H1 (cell line): Measurements from ENCODE around the gene ATF7IP. TPM values are rescaled to one million over a fixed set of nuclear protein-coding genes. Genes with fewer than 3 reads are reported as not detected.

ENCODE experiments used
- CHD1 ChIP-seq: IDR thresholded peaks from 2 replicates; pipeline ENCODE4 v1.6.1; 2012; ENCODE audit warnings: low read depth, low read length, improper control_type of control experiment
- CREB1 ChIP-seq: IDR thresholded peaks from 2 replicates; pipeline ENCODE4 v1.6.1; 2012; ENCODE audit warnings: inconsistent platforms
- EZH2 ChIP-seq: fragments of 200-600 bp; sonication (generic); IDR thresholded peaks from 2 replicates; pipeline ENCODE4 v1.7.1; 2012; ENCODE audit warnings: low read depth, mild to moderate bottlenecking, moderate library complexity, low read length, inconsistent platforms; ENCODE audit not compliant: severe bottlenecking
- HDAC2 ChIP-seq, 2 experiments: fragments of 300-600 bp in 1 of 2; sonication (generic) in 1 of 2; IDR thresholded peaks; 2 replicates each; pipeline ENCODE4 v1.6.1; 2011 to 2012; ENCODE audit warnings: low read depth in 2 of 2, low read length in 2 of 2, mild to moderate bottlenecking in 2 of 2, moderate library complexity in 2 of 2, borderline replicate concordance in 1 of 2, inconsistent platforms in 1 of 2
- HDAC6 ChIP-seq: IDR thresholded peaks from one replicate; pipeline ENCODE4 v1.7.1; 2012; ENCODE audit warnings: low read depth, mild to moderate bottlenecking, inconsistent platforms, low read length, moderate library complexity
- JUN ChIP-seq: IDR thresholded peaks from 2 replicates; pipeline ENCODE4 v1.6.1; 2011; ENCODE audit warnings: low read depth, mild to moderate bottlenecking, improper control_type of control experiment, low read length
- KDM5A ChIP-seq: fragments of 200-600 bp; IDR thresholded peaks from 2 replicates; pipeline ENCODE4 v1.7.1; 2012; ENCODE audit warnings: mild to moderate bottlenecking, low read length, inconsistent platforms, mixed read lengths
- SP4 ChIP-seq: IDR thresholded peaks from 2 replicates; pipeline ENCODE4 v1.6.1; 2012; ENCODE audit warnings: low read length, inconsistent platforms
- TCF12 ChIP-seq: IDR thresholded peaks from 2 replicates; pipeline ENCODE4 v1.6.1; 2011; ENCODE audit warnings: low read depth, mild to moderate bottlenecking, low read length
- YY1 ChIP-seq: IDR thresholded peaks from 2 replicates; pipeline ENCODE4 v1.6.1; 2011; ENCODE audit warnings: low read depth, mild to moderate bottlenecking, low read length
- polyA plus RNA-seq, 7 experiments: library from polyadenylated mRNA; depleted of rRNA in 3 of 7; stranded (reverse) in 5 of 7; unstranded in 2 of 7; fragments of >200 nt in 5 of 7; fragments of 200-250 nt in 2 of 7; gene quantifications; 1 replicate in 5 of 7; 2 replicates in 1 of 7; 4 replicates in 1 of 7; pipeline versions ENCODE4 v1.2.1 to v1.2.3, GENCODE V29; 2011 to 2013; ENCODE audit warnings: missing spikeins in 2 of 7, mixed read lengths in 2 of 7
- total RNA-seq: library from RNA; stranded (reverse); fragmentation: NEBNext Ultra II Directional; extraction: Animal tissue kit (Norgen Biotek cat#: 25700); gene quantifications from 2 replicates; pipeline ENCODE4 v1.2.1, GENCODE V29; 2021
- TF ChIP-seq, protein P1 (sequence below): fragments of 300-600 bp; sonication (generic); IDR thresholded peaks from 2 replicates; pipeline ENCODE4 v1.7.1; 2012; ENCODE audit warnings: low read length, moderate library complexity, mild to moderate bottlenecking, inconsistent platforms; ENCODE audit not compliant: insufficient replicate concordance

The ATF7IP gene
- total and polyA plus RNA-seq, 2 of the 8 experiments (the other 6 are each of a cell fraction or from before 2014, with no cell fraction given) = 34.2 to 148 TPM

DNA sequence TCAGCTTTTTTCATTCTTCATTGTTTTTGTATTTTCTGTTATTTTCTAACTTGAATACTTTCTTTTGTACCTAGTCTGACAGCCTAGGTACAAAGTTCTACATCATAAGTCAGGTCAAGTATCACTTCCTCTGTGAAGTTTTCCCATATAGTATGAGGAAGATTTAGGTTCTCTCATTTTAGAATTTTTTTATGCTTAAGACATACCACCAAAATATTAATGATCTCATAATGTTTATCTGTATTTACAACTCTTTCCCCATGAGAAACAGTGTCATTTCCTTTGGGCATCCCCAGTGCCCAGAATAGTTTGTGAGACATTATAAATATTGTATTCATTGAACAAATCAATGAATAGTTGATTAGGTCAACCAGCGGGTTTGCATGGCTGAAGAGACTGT is 3.1 kb upstream of the ATF7IP start (continued):
- TF ChIP-seq, protein P1, sequence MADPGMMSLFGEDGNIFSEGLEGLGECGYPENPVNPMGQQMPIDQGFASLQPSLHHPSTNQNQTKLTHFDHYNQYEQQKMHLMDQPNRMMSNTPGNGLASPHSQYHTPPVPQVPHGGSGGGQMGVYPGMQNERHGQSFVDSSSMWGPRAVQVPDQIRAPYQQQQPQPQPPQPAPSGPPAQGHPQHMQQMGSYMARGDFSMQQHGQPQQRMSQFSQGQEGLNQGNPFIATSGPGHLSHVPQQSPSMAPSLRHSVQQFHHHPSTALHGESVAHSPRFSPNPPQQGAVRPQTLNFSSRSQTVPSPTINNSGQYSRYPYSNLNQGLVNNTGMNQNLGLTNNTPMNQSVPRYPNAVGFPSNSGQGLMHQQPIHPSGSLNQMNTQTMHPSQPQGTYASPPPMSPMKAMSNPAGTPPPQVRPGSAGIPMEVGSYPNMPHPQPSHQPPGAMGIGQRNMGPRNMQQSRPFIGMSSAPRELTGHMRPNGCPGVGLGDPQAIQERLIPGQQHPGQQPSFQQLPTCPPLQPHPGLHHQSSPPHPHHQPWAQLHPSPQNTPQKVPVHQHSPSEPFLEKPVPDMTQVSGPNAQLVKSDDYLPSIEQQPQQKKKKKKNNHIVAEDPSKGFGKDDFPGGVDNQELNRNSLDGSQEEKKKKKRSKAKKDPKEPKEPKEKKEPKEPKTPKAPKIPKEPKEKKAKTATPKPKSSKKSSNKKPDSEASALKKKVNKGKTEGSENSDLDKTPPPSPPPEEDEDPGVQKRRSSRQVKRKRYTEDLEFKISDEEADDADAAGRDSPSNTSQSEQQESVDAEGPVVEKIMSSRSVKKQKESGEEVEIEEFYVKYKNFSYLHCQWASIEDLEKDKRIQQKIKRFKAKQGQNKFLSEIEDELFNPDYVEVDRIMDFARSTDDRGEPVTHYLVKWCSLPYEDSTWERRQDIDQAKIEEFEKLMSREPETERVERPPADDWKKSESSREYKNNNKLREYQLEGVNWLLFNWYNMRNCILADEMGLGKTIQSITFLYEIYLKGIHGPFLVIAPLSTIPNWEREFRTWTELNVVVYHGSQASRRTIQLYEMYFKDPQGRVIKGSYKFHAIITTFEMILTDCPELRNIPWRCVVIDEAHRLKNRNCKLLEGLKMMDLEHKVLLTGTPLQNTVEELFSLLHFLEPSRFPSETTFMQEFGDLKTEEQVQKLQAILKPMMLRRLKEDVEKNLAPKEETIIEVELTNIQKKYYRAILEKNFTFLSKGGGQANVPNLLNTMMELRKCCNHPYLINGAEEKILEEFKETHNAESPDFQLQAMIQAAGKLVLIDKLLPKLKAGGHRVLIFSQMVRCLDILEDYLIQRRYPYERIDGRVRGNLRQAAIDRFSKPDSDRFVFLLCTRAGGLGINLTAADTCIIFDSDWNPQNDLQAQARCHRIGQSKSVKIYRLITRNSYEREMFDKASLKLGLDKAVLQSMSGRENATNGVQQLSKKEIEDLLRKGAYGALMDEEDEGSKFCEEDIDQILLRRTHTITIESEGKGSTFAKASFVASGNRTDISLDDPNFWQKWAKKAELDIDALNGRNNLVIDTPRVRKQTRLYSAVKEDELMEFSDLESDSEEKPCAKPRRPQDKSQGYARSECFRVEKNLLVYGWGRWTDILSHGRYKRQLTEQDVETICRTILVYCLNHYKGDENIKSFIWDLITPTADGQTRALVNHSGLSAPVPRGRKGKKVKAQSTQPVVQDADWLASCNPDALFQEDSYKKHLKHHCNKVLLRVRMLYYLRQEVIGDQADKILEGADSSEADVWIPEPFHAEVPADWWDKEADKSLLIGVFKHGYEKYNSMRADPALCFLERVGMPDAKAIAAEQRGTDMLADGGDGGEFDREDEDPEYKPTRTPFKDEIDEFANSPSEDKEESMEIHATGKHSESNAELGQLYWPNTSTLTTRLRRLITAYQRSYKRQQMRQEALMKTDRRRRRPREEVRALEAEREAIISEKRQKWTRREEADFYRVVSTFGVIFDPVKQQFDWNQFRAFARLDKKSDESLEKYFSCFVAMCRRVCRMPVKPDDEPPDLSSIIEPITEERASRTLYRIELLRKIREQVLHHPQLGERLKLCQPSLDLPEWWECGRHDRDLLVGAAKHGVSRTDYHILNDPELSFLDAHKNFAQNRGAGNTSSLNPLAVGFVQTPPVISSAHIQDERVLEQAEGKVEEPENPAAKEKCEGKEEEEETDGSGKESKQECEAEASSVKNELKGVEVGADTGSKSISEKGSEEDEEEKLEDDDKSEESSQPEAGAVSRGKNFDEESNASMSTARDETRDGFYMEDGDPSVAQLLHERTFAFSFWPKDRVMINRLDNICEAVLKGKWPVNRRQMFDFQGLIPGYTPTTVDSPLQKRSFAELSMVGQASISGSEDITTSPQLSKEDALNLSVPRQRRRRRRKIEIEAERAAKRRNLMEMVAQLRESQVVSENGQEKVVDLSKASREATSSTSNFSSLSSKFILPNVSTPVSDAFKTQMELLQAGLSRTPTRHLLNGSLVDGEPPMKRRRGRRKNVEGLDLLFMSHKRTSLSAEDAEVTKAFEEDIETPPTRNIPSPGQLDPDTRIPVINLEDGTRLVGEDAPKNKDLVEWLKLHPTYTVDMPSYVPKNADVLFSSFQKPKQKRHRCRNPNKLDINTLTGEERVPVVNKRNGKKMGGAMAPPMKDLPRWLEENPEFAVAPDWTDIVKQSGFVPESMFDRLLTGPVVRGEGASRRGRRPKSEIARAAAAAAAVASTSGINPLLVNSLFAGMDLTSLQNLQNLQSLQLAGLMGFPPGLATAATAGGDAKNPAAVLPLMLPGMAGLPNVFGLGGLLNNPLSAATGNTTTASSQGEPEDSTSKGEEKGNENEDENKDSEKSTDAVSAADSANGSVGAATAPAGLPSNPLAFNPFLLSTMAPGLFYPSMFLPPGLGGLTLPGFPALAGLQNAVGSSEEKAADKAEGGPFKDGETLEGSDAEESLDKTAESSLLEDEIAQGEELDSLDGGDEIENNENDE = no peak
- TF ChIP-seq SP4 (no peak), TCF12 (no peak), EZH2 (no peak), CHD1 (no peak), YY1 (no peak), HDAC6 (no peak), KDM5A (no peak), HDAC2 (IDR thresholded peaks at IDR 0.05; ENCODE audit: borderline replicate concordance in 1 of 2, low read depth in 2 of 2, low read length in 2 of 2) (no peak), CREB1 (no peak), JUN (no peak)
- TF ChIP-seq, all 59 proteins: peak for 0
